Measurements from ENCODE around the gene DUOX2.

DUOX2 gene

DNA sequence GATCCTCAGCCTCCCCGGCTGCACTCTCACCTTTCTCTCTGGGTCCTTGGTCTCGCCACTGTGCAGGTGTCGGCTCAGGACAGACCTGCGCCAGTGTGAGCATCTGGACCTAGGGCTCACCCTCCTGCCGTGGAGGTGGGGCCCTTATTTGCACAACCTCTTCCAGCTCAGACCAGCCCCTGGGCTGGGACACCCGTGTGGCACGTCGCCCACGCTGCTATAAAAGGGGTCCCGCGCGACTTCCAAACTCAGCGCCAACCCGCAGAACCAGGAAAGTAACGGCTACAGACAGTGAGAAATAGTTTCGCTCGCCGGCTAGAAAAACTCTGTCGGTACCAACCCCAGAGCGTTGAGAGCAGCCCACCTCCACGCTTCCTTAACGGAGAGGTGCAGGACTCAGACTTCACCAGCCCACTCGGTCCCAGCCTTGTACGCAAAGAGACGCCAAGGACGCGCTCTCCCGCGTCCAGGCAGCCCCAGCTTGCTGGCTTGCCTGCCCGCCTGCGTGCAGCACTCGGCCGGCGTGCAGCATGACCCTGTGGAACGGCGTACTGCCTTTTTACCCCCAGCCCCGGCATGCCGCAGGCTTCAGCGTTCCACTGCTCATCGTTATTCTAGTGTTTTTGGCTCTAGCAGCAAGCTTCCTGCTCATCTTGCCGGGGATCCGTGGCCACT lies at the start of gene DUOX2, which contains the start of gene DUOXA2:
TSS of gene DUOX2 (minus strand) at position 97 of the 675 bp plus-strand sequence. CDS start 761 bp downstream, outside the sequence.
TSS of gene DUOXA2 (plus strand) at position 251 of the 675 bp plus-strand sequence. CDS start at position 531, 280 bp downstream.
- no peak for DNase-seq

DNA sequence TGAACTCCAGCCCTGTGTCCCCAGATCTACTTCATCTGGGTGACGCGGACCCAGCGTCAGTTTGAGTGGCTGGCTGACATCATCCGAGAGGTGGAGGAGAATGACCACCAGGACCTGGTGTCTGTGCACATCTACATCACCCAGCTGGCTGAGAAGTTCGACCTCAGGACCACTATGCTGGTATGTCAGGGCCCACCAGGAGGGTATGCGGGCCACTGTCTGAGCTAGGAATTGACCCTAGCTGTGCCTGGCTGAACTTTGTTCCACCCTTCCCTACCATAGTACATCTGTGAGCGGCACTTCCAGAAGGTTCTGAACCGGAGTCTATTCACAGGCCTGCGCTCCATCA lies 49.5 kb upstream of the DUOX2 start:
- no peak for DNase-seq

DNA sequence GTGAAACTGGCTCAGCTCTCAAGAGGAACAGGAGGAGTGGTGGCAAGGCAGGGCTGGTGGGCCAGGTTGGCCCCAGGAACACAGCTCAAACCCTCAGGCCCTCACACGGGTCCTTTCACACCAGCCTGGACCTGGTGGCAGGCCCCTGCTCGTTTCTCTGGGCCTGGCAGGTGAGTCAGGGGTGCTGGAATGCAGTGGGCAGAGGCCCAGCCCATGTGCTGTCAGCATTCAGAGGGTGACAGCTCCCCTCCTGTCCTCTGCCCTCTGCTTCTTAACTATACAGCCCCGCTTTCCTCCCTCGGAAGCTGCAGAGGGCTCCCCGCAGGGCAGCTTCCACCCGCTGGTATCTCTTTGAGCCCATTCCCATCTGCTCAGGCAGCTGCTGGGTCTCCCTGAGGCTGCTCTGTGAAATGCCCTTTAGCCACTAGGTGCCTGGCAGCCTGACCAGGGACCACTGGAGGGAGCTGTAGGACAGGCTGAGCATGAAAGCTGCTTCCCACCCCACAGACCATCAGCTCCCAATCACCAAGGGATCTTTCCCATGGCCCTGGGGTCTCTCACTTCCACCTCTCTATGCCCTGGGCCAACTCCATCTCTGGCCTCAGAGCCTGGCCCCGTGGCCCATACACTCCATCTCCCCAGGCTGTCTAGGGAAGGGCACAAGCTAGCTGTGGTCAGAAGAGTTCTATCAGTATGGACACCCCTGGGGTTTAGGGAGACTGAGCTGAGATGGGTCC lies 49.0 kb upstream of the DUOX2 start:
- peak; percentile 71 for DNase-seq

DNA sequence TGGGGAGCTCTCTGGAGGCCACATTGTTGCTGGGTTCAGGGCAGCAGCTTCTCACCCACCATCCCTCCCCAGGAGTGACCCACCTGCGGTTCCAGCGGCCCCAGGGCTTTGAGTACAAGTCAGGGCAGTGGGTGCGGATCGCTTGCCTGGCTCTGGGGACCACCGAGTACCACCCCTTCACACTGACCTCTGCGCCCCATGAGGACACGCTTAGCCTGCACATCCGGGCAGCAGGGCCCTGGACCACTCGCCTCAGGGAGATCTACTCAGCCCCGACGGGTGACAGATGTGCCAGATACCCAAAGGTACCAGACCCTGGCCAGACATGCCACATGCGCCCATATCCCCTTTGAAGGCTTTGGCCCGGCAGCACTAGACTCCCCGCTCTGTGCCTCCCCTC lies 47.7 kb upstream of the DUOX2 start:
- DNase-seq = no peak

DNA sequence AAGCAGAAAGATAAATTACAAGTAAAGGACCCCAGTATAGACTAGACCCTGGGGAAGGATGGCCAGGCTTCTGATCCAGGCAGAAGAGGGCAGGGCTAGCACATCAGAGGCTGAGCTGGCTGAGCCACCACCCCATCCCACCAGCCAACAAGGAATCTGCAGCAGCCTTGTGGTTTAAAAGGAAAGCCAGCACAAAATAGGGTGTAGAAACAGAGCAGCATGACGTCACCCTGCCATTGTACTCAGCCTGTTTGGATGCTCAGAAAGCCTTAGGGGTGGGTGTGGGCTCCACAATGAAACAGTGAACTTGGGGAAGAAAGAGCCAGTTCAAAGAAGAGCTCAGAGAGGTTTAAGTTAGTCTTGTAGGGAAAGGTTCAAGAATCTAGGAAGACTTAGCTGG lies 44.0 kb upstream of the DUOX2 start:
- peak; percentile 64 for DNase-seq

DNA sequence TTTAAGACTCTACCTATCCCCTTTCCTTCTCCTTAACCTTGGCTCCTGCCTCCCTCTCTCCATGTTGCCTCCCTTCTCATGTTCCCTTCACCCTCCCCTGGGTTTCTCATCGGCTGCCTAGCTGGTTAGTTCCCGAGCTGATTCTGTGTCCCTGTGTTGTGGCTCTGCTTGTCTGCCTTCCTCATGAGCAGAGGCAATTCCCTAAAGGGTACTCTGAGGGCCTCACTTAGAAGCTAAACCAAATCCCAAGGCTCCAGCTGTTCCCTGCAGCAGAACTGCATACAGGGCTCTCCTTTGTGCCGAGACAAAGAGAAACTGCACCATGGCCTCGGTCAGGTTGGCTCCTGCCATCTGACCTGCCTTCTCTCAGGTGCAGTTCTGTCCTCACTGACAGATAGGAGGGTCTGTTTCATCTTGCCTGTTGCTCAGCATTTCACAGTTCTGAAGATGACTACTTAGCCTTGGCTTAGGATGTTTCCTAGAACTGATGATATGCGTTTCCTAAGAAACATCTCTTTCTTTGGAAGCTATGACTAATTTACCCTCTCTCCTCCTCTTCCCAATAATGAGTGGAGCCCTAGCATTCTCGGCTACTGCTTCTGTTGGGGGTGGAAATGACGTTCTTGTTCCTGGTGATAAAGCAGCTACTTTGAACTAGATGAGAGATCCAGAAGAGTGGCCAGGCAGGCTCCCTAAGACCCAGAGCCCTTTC lies 42.9 kb upstream of the DUOX2 start:
- no peak for DNase-seq

DNA sequence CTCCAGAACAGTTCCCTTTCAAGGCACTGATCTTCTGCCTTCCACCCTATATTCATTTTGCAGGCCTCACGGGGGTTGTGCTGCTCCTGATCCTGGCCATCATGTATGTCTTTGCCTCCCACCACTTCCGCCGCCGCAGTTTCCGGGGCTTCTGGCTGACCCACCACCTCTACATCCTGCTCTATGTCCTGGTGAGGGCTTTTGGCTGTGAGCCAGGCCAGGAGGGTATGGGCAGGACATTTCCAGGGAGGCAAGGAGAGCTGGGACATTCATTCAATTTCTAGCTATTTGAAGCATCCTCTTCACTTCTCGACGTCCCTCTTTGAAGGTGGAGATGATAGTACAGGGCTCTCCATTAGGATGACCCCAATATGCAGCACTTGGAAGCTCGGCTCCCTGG lies 41.8 kb upstream of the DUOX2 start:
- no peak for DNase-seq

DNA sequence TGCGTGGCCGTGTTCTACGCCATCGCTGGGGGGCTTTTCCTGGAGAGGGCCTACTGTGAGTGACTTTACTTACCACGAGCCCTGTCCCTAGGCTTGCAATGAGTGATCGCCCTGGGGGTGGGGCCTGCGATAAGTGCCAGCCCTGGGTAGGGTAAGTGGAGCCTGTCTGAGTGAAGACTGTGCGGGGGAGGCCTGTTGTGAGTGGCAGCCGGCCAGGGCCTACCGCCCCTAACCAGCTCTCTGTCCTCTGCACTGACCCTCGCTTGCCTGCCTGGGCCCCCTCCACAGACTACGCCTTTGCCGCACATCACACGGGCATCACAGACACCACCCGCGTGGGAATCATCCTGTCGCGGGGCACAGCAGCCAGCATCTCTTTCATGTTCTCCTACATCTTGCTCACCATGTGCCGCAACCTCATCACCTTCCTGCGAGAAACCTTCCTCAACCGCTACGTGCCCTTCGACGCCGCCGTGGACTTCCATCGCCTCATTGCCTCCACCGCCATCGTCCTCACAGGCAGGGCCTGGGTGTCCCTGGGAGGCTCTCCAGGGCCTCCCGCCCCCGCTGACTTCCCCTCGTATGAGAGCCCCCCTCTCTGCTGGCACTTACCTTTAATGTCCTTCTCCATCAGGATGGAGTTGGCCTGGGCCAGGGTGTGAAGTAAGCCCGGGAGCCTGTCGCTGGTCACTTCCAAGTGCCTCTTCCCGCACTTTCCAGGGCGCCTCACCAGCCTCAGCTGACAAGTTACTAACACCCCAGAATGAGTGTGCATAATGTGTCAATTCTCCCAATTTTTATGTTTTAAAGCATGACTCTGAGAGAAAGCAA lies 38.2 kb upstream of the DUOX2 start:
- DNase-seq = no peak

DNA sequence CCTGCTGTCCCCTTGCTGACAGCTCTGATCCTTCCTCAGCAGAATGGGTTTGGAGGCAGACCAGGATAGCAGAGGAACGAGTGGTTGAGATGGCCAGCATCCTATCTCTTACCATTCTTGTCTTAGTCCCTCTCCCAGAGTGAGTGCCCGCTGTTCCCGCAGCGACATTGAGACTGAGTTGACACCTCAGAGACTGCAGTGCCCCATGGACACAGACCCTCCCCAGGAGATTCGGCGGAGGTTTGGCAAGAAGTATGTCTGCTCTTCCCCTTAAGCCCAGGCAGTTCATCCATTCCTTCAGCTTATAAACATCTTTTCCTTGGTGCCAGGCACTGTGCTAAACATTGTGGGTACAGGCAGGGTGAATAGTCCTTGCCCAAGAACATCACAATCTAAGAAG lies 37.0 kb upstream of the DUOX2 start:
- no peak for DNase-seq

DNA sequence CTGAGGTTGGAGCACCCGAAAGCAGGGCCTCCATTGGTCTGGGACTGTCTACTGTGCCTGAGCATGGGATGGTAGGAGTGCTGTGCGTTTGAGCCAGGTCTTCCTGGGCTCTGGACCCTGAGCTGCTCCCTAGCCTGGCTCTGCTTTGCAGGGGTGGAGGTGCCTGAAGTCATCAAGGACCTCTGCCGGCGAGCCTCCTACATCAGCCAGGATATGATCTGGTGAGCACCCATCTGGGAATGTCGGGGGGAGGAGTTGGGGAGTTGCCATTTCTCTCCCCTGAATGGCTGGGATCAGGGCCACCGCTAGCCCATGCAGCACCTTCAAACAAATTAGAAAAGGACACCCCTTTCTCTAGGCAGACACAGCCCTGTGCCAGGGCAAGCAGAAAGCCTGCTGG lies 36.5 kb upstream of the DUOX2 start:
- DNase-seq = no peak

DNA sequence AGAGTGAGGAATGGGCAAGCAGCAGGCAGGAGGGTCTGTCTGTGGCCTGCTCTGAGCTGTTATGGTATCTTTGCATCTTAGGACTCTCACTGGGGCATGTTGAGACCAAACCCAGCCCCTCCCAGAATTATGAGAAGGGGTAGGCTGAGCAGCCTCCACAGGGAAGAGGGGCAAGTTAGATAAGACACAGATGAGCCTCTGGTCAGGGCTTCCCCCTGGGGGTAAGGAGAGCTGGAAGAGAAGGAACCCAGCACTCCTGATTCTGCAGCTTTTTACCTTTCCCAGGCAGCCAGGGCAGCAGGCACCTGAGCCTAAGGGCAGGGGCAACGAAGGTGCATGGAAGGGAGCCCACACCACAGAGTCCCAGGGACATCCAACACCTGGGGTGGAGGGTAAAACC lies 35.1 kb upstream of the DUOX2 start:
- no peak for DNase-seq

DNA sequence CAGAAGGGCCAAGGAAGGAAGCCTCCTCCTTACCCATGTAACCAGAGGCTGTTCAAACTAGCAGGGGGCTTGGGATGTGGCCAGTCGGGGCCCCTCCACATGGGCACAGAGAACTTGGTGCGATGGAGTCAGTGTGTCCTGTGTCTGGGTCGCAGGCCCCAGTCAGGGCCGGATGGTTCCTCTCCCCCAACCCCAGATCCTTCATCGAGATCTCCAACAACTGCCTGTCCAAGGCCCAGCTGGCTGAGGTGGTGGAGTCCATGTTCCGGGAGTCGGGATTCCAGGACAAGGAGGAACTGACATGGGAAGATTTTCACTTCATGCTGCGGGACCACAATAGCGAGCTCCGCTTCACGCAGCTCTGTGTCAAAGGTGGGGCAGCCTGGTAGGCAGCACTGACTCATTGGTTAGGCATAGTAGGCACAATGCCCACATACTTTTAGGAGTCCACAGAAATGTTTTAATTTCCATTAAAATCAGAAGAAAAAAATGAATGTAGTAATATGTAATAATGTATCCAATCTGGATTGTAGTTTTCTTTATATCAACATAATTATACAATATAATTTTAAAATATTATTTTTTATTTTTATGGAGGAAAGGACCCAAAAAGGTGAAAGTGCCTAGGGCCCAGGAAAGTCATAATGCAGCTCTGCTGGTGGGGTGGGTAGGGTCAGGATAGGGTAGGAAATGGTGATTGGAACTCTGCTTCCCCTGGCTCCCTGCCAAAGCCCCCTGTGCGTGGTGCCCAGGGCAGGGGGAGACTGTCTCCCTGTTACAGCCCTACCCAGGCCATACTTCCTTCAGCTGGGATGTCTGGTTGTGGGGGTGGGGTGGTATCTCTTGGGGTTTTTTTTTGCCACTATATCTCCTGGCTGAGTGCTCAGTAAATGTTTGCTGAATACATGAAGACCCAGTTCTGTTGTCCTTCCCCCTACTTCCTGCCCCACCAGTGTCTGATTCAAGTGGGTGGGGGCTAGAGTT lies 34.4 kb upstream of the DUOX2 start:
- no peak for DNase-seq

DNA sequence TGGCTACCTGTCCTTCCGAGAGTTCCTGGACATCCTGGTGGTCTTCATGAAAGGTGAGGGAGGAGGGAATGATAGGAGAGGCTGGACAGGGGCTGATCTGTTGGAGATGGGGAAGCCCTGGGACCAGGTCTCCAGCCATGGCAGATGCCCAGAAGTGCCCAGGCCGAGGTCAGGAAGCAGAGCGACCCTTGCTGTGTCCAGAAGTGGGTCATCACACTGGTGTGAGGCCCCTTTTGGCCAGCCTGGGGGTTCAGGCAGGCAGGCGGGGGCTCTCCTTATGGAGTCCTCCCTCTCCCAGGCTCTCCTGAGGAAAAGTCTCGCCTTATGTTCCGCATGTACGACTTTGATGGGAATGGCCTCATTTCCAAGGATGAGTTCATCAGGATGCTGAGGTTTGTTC lies 33.6 kb upstream of the DUOX2 start:
- no peak for DNase-seq

DNA sequence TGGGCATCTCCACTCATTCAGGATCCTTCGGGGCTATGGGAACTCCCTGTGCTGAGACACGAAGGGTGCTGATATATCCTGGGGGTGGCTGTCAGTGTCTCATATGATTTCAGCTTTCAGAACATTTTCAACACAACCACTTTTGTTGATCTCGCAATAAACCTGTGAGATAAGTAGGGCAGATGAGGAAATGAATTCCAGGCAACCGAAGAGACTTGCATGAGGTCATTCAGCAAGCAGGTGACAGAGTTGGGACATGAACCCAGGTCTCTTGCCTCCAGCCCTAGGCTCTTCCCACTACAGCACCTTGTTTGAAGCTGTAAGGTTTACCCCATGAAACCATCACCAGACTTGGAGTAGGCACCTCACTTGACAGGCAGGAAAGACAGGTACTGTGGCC lies 32.4 kb upstream of the DUOX2 start:
- no peak for DNase-seq

DNA sequence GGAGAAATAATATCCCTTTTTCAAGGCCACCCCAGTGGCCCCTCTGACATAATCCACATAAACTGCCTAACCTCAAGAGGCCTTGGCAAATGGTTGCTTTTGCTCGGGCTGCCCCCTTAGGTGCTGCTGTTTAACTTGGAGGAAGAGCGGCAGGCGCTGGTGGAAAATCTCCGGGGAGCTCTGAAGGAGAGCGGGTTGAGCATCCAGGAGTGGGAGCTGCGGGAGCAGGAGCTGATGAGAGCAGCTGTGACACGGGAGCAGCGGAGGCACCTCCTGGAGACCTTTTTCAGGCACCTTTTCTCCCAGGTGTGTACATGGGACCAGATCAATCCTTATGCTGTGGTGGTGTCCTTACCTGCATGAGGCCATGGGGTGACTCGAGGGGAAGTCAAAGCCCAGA lies 30.8 kb upstream of the DUOX2 start:
- DNase-seq = no peak

DNA sequence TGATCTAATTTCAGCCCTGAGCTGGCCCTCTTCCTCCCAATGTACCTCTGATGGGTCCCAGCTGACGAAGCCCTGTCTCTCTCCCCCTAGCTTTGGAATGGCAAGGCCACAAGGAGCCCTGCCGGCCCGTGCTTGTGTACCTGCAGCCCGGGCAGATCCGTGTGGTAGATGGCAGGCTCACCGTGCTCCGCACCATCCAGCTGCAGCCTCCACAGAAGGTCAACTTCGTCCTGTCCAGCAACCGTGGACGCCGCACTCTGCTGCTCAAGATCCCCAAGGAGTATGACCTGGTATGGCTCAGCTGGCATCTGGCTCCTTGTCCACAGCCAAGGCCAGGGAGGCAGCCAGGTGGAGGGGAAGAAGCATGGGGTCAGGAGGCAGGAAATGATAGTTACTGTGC lies 30.0 kb upstream of the DUOX2 start:
- no peak for DNase-seq

DNA sequence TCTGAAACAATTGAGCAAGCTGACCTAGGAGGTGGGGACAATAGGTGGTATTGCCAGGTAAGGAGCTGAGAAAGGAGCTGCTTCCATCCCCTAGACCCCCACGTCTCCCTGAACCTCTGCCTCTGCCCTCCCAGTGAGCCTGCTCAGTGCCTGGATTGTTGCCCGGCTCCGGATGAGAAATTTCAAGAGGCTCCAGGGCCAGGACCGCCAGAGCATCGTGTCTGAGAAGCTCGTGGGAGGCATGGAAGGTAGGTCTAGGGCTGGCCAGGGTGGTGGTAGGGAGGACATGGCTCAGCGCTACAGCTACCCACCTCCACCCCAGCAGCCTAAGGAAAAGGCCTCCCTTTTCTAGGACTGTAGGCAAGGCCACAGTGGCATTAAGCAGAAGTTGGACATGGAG lies 29.1 kb upstream of the DUOX2 start:
- DNase-seq = no peak

DNA sequence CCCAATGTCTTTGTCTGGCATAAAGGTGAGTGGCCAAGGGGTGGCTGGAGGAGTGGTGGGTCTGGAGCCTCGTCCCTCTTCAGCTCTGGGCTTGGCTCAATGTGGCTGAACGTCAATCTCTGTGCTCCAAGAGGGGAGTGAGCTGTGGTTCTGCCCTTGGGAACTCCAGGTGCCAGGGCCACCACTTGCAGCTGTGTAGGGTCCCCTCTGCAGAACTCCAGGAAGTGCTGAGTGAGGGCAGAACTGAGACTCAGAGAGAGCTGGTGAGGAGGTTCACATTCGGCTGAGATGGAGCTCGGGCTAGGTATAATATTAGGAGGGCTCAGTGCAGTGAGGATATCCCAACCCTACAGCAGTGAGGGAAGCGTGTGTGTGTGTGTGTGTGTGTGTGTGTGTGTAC lies 27.4 kb upstream of the DUOX2 start:
- DNase-seq = no peak

DNA sequence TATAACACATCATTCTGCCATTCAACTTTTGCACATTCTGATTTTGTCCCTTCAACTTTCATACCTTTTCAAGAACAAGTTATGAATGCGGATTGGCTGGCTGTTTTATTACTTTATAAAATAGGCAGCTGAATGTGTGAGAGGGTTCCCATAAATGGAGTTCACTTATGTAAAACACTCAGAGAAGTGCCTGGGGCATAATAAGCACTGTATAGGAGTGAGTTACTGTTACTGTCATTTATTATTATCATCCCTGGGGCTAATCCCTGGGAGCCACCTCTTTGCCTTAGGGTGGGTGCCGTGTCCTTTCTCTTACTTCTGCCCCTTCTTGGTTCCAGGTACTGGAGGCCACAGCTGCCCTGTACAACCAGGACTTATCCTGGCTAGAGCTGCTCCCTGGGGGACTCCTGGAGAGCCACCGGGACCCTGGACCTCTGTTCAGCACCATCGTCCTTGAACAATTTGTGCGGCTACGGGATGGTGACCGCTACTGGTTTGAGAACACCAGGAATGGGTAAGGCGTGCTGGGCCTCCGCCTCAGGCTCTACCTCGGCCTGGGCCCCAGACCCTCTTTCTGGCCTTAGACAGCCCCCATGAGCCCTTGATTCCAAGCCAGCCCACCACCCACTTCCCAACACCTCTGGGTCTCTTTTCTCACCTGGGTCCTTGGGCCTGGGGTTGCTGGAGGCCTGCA lies 26.7 kb upstream of the DUOX2 start:
- DNase-seq = no peak

DNA sequence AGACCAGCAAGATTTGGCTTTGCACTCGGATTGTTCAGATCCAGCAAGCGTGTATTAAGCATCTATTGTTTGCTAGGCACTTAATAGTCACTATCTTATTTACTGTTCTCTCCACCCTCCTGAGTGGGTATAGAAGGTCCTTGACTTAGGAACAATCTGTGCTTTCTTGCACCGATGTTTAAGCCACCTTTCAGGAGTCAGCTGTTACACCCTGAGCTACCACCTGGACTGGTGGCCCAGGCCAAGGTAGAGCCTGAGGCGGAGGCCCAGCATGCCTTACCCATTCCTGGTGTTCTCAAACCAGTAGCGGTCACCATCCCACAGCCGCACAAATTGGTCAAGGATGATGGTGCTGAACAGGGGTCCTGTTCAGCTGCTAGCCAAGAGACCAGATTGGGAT lies 25.8 kb upstream of the DUOX2 start:
- DNase-seq = no peak
